TTC549 (cell line): ENCODE measurements around the gene EDEM1.
A peak's percentile ranks its signal among the peaks of the same experiment; 100 is the strongest.

Source experiments
- FAIRE-seq: peaks from 2 replicates; lab custom pipeline; 2012; peaks lifted over from hg19 to GRCh38; lab: Jason Lieb, UNC

EDEM1 gene

GRCh38 chr3:5198986-5199731 lies 11.7 kb downstream of the EDEM1 start:
- FAIRE-seq: no peak

DNA sequence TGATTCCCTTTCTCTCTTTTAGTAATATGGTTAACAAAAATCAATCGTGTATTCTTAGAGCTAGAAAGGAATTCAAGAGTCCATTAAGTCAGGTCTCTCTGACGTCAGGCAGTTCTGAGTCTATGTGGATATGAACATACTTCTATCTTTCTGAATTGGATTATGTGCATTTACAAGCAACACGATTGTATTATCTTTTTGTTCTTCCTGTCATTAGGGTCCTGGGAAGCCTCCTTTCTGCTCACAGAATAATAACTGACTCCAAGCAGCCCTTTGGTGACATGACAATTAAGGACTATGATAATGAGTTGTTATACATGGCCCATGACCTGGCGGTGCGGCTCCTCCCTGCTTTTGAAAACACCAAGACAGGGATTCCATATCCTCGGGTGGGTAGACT lies 14.0 kb downstream of the EDEM1 start:
- no peak for FAIRE-seq

DNA sequence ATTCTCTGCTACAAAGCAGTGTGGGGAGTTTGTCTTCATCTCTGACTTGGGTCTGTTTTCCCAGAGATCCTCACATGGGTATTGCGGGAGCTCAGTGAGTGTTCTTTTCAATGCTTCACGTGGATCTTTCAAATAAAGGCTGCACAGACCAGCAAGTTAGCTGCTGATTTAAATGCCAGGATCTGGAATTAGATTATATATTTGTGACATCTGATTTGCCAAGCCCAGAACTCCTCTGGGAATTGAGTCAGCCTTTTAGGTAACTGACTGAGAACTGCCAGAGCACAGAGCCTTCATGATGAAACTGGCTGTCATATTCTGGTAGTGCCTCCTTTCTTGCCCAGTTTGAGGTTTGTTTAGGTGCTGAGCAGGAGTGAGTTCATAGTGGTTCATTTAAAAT lies 14.7 kb downstream of the EDEM1 start:
- no peak for FAIRE-seq

DNA sequence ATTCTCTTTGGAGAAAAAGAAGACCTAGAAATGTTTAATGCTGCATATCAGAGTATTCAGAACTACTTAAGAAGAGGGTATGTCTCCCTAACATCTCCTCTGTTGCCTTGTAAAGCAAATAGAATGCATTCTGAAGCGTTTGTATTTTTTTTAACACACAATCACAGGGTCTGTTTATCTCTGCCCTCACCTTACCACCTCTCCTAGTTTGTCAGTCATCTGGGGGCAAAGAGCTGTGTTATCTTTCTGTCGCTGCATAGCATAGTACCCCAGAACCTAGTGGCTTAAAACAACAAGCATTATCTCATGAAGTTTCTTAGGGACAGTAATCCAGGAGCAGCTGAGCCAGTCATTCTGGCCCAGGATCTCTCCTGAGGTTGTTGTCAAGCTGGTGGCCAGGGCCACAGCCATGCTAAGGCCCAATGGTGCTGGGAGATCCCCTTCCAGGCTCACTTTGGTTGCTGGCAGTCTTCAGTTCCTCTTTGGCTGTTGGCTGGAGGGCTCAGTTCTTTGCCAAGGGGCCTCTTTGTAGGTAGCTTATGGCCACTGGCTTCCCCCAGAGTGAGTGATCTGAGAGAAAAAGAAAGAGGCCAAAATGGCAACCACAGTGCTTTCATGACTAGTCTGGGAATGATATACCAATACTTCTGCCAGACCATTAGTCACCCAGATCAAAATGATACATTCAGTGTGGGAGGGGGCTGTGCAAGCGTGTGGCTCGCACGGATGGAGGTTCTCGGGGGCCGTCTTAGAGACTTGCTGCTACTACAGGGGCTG lies 17.8 kb downstream of the EDEM1 start:
- no peak for FAIRE-seq

DNA sequence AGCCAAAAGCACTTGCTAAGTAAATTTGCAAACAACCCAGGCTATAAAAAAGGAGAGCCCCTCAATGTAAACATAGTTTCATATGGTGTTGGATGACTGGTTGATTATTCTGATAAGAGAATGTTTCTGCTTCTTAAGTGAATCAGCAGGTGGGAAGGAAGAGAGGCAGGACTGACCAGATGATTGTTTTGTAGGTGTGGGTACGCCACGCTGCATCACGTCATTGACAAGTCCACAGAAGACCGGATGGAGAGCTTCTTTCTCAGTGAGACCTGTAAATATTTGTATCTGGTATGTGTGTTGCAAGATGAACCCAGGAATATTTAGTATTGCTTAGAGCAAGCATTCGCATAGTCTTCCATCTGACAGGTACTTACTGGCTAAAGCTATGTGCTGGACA lies 23.4 kb downstream of the EDEM1 start:
- no peak for FAIRE-seq

GRCh38 chr3:5212628-5213573 lies 25.4 kb downstream of the EDEM1 start:
- no peak for FAIRE-seq

DNA sequence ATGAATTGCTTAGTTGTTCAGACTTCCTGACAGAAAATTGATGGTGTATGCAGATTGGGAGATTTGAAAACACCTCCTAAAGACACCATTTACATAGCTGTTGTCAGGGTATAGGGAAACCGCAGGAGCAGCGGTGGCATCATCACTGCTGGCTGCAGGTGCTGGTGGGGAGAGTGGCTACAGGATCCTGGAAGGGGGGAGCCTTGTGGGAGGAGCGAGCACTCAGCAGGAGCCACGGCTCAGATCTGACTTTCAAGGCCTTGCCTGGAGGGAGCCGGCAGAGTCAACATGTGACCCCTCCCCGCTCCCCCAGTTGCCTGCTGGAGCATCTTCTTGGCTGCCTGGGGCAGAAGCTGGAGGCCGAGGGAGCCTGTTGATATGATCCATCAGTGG lies 26.1 kb downstream of the EDEM1 start:
- no peak for FAIRE-seq

DNA sequence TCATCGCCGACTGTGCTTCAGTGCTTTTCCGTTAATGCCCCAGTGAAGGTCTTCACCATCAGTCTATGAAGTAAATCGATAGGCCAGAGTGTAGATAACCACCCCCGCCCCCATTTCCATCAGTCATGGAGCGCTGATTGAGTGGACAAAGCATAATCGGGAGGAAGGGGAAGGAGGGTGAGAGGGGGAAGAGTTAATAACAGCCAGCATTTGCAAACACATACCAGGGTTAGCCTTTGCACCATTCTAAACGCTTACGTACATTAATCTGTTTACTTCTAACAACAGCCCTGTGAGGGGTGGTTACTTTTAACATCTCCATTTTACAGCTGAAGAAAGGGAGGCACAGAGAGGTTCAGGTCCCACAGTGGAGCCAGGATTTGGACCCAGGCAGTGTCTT lies 26.8 kb downstream of the EDEM1 start:
- no peak for FAIRE-seq

GRCh38 chr3:5217824-5218595 lies 30.5 kb downstream of the EDEM1 start:
- no peak for FAIRE-seq

DNA sequence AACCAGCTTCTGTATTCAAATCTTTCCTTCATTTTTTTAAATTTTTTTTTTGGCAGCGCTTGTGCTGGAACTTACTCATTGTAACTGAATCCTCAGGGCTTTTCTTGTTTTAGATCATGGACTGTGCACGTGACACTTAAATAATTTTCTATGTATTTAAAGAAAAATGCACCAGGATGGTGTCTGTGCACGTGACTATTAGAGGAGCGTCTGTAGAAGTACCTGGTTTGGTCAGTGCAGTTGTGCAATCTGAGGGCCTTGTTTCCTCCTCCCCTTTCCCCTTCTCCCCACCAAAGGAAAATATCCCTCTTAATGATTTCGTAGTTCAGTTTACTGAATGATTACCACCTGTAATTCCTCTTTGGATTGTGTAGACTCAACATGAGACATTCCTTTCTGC lies 31.3 kb downstream of the EDEM1 start:
- no peak for FAIRE-seq

GRCh38 chr3:5219216-5219615 lies 31.7 kb downstream of the EDEM1 start:
- no peak for FAIRE-seq

- no peak for FAIRE-seq
Measured at GRCh38 chr3:5220193-5220592, 32.7 kb downstream of the EDEM1 start.

DNA sequence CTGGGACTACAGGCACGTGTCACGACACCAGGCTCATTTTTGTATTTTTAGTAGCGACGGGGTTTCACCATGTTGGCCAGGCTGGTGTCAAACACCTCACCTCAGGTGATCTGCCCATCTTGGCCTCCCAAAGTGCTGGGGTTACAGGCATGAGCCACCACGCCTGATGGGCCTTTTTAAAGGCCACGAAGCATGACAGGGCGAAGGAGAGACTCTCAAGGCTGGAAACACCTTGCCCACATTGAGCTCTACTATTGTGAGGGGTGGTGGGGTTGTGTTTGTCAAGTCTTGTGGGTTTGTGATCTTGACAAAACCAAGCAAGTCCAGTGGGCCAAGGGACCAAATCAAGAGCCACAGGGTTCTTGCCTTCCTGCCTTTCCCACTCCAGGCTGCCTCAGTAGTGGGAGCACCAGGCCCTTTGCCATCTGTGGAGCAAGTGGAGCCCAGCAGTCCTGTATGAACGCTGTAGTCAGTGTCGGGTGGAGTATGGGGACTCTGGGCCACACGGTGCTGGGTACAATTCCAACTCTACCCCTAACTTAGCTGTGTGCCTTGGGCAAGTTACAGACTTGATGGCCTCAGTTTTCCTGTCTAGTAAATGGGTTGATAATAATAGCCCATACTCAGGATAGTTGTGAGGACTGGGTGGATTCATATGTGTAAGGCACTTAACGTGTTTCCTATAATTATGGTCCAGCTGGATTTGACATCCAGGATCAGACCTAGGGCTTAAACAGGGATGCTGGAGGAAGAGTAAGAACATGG lies 33.3 kb downstream of the EDEM1 start:
- no peak for FAIRE-seq

GRCh38 chr3:5221701-5222100 lies 34.2 kb downstream of the EDEM1 start:
- FAIRE-seq: no peak

DNA sequence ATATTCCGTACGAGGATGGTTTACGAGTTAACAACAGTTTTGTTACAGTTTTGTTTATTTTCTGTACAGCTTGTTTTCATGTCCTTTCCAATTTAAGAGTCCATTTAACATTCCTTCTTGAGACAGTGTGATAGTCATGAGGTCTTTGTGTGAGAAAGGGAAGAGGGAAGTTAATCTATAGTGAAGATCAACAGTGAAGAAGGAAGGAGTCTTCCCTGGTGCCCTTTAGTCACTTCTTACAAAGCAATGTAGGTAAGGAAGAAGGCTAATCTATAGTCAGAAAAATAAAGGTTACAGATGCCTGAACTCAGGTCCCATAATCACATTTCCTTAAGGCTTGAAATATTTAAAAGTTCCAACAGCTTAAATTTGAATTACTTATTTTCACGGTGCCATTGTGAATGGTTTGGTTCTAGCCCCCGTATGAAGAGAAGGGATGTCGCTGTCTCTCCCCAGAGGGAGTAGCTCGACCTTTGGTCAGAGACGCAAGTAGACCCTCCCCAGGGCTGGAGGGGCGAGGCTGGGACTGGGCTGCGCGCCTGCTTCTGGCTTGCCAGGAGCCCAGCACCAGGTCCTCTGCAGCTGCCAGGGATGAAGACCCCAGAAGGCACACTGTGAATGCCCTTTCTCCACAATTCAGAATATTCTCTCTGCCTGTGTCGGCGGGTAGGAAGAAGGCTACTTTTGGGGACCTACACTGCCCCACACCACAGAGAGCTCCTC lies 34.9 kb downstream of the EDEM1 start:
- no peak for FAIRE-seq

DNA sequence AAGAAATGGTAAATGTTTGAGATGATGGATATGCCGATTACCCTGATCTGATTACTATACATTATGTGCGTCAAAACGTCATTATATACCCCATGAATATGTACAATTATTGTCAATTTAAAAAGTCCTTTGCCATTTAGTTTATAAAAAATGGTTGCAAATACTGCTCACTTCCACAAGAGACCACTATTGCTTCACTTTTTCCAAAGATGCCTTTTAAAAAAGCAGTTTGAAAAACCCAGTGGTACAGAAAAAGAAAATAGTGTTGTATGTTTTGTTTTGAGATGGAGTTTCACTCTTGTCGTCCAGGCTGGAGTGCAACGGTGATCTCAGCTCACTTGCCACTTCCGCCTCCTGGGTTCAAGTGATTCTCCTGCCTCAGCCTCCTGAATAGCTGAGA lies 39.3 kb downstream of the EDEM1 start:
- peak; percentile 74 for FAIRE-seq

DNA sequence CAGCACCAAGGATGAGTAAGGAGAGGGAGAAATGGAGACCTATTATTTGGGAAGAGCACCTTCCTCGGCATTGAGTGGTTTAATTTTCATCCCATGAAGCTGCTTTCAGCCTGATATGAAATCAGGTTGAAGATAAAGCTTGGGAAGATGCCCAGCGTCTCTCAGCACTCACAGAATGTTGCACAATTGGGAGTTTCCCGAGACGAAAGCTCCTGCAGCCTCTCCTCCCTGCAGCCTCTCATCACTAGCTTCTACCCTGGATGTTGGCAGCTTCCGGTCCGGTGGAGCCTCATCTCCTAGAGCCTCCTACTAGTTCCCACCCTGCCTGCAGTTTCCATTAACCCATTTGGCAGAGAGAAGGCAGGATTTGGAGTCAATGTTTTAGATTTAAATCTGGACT lies 40.3 kb downstream of the EDEM1 start:
- no peak for FAIRE-seq

GRCh38 chr3:5229414-5229813 lies 41.9 kb downstream of the EDEM1 start:
- FAIRE-seq: no peak

DNA sequence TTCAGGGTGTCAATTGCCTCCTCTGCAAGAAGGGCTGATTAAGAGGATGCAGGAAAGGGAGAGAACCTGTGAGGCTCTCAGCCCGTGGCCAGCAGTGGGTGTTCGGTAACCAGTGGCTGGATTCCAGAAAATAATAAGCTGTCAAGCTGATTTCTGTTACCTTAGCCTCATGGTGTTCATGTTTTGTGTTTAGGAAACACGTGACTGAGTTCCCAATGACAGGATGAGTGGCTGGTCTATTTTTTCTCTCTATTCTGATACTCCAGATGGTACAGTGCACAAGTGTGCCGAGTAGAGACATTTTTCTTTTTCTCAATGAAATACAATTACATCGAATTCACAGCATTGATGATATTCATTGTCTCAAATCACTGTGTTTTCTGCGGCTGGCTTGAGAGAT lies 43.6 kb downstream of the EDEM1 start:
- FAIRE-seq: no peak

DNA sequence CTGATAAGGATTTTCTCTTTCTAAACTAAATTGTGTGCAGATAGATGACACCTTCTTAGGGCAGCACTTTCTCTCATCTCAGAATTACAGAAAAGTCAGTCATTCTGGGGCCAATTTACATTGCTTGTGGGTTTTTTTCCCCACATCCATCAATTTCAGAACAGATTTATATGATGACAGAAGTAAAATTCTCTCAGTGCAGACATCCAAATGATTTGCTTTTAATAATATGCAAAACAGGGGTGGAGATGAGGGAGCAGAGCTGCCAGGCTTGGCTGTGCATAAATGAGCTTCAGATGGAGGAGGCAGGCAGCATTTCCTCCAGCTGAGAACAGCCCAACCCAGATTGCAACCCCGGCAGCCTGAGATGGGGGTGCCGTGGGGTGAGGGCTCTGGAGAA lies 44.0 kb downstream of the EDEM1 start:
- no peak for FAIRE-seq

GRCh38 chr3:5232570-5232969 lies 45.1 kb downstream of the EDEM1 start:
- no peak for FAIRE-seq
